Measurements from ENCODE around the gene TM9SF1. TPM values are rescaled to one million over a fixed set of nuclear protein-coding genes. Genes with fewer than 3 reads are reported as not detected.

Gene TM9SF1, protein sequence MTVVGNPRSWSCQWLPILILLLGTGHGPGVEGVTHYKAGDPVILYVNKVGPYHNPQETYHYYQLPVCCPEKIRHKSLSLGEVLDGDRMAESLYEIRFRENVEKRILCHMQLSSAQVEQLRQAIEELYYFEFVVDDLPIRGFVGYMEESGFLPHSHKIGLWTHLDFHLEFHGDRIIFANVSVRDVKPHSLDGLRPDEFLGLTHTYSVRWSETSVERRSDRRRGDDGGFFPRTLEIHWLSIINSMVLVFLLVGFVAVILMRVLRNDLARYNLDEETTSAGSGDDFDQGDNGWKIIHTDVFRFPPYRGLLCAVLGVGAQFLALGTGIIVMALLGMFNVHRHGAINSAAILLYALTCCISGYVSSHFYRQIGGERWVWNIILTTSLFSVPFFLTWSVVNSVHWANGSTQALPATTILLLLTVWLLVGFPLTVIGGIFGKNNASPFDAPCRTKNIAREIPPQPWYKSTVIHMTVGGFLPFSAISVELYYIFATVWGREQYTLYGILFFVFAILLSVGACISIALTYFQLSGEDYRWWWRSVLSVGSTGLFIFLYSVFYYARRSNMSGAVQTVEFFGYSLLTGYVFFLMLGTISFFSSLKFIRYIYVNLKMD
- 60.3 to 92.0 TPM (median 61.0 TPM) in 3 replicates for total RNA-seq
- long read RNA-seq, transcript TM9SF1-201 (6 exons, 2,452 nt): major isoform, 126 of 202 reads
- long read RNA-seq, partial matches to known transcripts: 42 of 202 reads
- long read RNA-seq, other reads (novel, unspliced or antisense): 23 of 202 reads

- TF ChIP-seq CTCF (IDR thresholded peaks at IDR 0.05): peak; percentile 9
- Mint-ChIP-seq H3K4me3 (ENCODE audit: unreplicated experiment) (peak within 1 kb of the TSS; percentile 93), H3K36me3 (ENCODE audit: low read depth) (peaks cover 16% of the 10 kb centered on the region), H3K4me1 (ENCODE audit: low read depth) (peaks cover 39% of the 10 kb centered on the region), H3K27ac (ENCODE audit: unreplicated experiment) (peak within 1 kb of the TSS; percentile 96), H3K27me3 (ENCODE audit: low read depth) (no peaks in the 10 kb centered on the region), H3K9me3 (ENCODE audit: low read depth) (no peaks in the 10 kb centered on the region)
- peak; percentile 97 for DNase-seq (ENCODE audit: low spot score)
Measured at GRCh38 chr14:24195186-24196070, at the start of gene TM9SF1. TSS of gene TM9SF1 (minus strand) at chr14:24195441. CDS start at chr14:24195019, 422 bp downstream.

DNA sequence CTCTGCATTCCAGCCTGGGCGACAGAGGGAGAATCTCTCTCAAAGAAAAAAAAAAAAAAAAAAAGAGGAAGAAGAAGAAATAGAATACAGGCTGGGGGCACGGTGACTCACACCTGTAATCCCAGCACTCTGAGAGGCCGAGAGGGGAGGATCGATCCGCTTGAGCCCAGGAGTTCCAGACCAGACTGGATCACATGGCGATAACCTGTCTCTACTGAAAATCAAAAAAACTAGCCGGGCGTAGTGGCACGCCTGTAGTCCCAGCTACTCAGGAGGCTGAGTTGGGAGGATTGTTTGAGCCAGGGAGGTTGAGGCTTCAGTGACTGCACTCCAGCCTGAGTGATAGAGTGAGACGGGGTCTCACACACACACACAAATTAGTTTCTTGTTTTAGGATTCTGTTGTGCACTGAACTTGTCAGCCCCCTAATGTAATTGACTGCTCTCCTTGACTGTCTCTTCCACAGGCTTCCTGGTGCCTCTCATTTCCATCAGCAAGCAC lies 48.1 kb upstream of the TM9SF1 start:
- Mint-ChIP-seq H3K9me3 (ENCODE audit: low read depth) (no peaks in the 10 kb centered on the region), H3K36me3 (ENCODE audit: low read depth) (peaks cover 2% of the 10 kb centered on the region), H3K27ac (ENCODE audit: unreplicated experiment) (peak overlapping the region; percentile 99), H3K27me3 (ENCODE audit: low read depth) (no peaks in the 10 kb centered on the region), H3K4me1 (ENCODE audit: low read depth) (peaks cover 40% of the 10 kb centered on the region), H3K4me3 (ENCODE audit: unreplicated experiment) (peak overlapping the region; percentile 94)
- TF ChIP-seq CTCF (IDR thresholded peaks at IDR 0.05): no peak
- peak; percentile 40 for DNase-seq (ENCODE audit: low spot score)

GRCh38 chr14:24241829-24242443 lies 46.7 kb upstream of the TM9SF1 start:
- H3K36me3 Mint-ChIP-seq (ENCODE audit: low read depth): peaks cover 15% of the 10 kb centered on the region
- peaks cover 52% of the 10 kb centered on the region for H3K4me1 Mint-ChIP-seq (ENCODE audit: low read depth)
- H3K9me3 Mint-ChIP-seq (ENCODE audit: low read depth): no peaks in the 10 kb centered on the region
- H3K4me3 Mint-ChIP-seq (ENCODE audit: unreplicated experiment): peak overlapping the region; percentile 94
- H3K27me3 Mint-ChIP-seq (ENCODE audit: low read depth): no peaks in the 10 kb centered on the region
- DNase-seq (ENCODE audit: low spot score): peak; percentile 97
- peak overlapping the region; percentile 99 for H3K27ac Mint-ChIP-seq (ENCODE audit: unreplicated experiment)
- TF ChIP-seq CTCF (IDR thresholded peaks at IDR 0.05): peak; percentile 58

DNA sequence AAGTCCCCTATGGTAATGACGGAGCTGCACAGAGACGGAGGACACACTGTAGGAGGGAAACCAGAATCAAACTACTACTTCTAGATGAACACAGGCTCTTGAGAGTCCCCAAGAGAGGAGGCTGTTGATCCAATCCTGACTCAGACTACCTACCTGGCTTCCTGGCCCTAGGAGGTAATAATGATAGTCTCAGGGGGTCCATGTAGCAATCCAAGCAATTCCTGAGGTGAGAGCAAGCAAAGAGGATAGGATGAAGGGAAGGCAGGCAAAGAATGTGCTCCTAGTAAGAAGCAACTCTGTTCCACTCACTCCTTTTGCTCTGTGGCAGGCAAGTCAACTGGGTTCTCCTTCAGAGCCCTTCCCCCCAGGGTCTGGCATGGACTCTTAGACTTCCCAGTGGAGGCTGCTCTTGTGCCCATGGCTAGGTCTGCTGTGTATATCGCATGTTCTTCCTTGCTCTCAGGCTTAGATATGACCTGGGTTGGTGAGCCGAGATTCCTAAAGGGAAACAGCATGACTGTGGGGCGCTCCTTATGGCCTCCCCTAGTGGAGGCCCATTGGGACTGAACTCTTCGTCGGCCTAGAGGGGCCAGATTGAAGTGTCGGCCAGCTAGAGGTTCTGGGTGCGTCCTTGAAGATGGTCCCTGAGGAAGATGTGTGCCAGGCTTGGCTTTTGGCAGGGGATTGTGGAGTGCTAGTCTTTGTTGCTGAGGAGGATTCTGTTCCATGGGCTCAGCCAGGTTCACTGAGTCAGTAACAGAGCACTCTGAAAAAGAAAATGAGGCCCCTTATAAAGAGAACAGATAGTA lies 45.1 kb upstream of the TM9SF1 start:
- peak overlapping the region; percentile 30 for H3K27ac Mint-ChIP-seq (ENCODE audit: unreplicated experiment)
- H3K36me3 Mint-ChIP-seq (ENCODE audit: low read depth): peaks cover 22% of the 10 kb centered on the region
- H3K4me1 Mint-ChIP-seq (ENCODE audit: low read depth): peaks cover 60% of the 10 kb centered on the region

More for the DNA sequence above, 45.1 kb upstream of the TM9SF1 start:
- TF ChIP-seq CTCF (IDR thresholded peaks at IDR 0.05): no peak
- DNase-seq (ENCODE audit: low spot score): peak; percentile 44
- Mint-ChIP-seq H3K4me3 (ENCODE audit: unreplicated experiment) (peak overlapping the region; percentile 94), H3K9me3 (ENCODE audit: low read depth) (no peaks in the 10 kb centered on the region), H3K27me3 (ENCODE audit: low read depth) (no peaks in the 10 kb centered on the region)

Data from chondrocyte (in vitro differentiated cells).